ENCODE data around the gene FAF2. TPM values are rescaled to one million over a fixed set of nuclear protein-coding genes. Genes with fewer than 3 reads are reported as not detected.
A peak's percentile ranks its signal among the peaks of the same experiment; 100 is the strongest.

FAF2 gene
- total and polyA plus RNA-seq, 10 of the 15 experiments (the other 5 are each of a cell fraction or from before 2014, with no cell fraction given): 19.0 to 45.1 (median 35.6) TPM

GRCh38 chr5:176415952-176416924 lies 31.9 kb upstream of the FAF2 start, which contains the start of gene CLTB (continued):
- TF ChIP-seq CTCF (IDR thresholded peaks at IDR 0.05 in 2 of 3, conservative IDR thresholded peaks at IDR 0.05 in 1 of 3; ENCODE audit: control insufficient read depth in 2 of 3, extremely low read depth in 1 of 3, insufficient read depth in 1 of 3, low read depth in 3 of 3, low read length in 3 of 3): peak; percentile 50 to 94 (median 69); a peak in 5 of 6 replicates
- peak; percentile 57; the same call in 1 of the 2 replicates for TF ChIP-seq PRDM15 (CRISPR knock-in tag; IDR thresholded peaks at IDR 0.05)
- peak; percentile 98; the same call in 1 of the 2 replicates for TF ChIP-seq LARP7 (IDR thresholded peaks at IDR 0.05)
- no peak for TF ChIP-seq YBX1 (IDR thresholded peaks at IDR 0.05)
- TF ChIP-seq GABPA (IDR thresholded peaks at IDR 0.05; ENCODE audit: low read depth): no peak
- TF ChIP-seq TCF3 (IDR thresholded peaks at IDR 0.05; ENCODE audit: borderline replicate concordance, insufficient read depth, low read depth, low read length): peak; percentile 93
- peak; percentile 89 for TF ChIP-seq NKRF (conservative IDR thresholded peaks at IDR 0.05)
- TF ChIP-seq, protein P1, sequence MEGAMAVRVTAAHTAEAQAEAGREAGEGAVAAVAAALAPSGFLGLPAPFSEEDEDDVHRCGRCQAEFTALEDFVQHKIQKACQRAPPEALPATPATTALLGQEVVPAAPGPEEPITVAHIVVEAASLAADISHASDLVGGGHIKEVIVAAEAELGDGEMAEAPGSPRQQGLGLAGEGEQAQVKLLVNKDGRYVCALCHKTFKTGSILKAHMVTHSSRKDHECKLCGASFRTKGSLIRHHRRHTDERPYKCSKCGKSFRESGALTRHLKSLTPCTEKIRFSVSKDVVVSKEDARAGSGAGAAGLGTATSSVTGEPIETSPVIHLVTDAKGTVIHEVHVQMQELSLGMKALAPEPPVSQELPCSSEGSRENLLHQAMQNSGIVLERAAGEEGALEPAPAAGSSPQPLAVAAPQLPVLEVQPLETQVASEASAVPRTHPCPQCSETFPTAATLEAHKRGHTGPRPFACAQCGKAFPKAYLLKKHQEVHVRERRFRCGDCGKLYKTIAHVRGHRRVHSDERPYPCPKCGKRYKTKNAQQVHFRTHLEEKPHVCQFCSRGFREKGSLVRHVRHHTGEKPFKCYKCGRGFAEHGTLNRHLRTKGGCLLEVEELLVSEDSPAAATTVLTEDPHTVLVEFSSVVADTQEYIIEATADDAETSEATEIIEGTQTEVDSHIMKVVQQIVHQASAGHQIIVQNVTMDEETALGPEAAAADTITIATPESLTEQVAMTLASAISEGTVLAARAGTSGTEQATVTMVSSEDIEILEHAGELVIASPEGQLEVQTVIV (IDR thresholded peaks at IDR 0.05; ENCODE audit: borderline replicate concordance, partially characterized antibody): no peak
- TF ChIP-seq SIN3A (IDR thresholded peaks at IDR 0.05; ENCODE audit: low read depth, low read length): 0 out of 2 replicates have a peak, but pooled peaks have one; percentile 53

All from GM12878 (cell line).